B cell (primary cell): ENCODE measurements around the gene RICTOR.

Source experiments
- EZH2 ChIP-seq: IDR thresholded peaks from 2 replicates; pipeline ENCODE4 v1.6.1; 2012; ENCODE audit warnings: borderline replicate concordance, low read depth, mild to moderate bottlenecking, moderate library complexity, low read length; ENCODE audit not compliant: insufficient read depth, poor library complexity, severe bottlenecking
- TF ChIP-seq, protein P1 (sequence below): fragments of 200-600 bp; IDR thresholded peaks from one replicate; pipeline ENCODE4 v1.8.0; 2022; ENCODE audit warnings: antibody characterized with exemption, mild to moderate bottlenecking

DNA sequence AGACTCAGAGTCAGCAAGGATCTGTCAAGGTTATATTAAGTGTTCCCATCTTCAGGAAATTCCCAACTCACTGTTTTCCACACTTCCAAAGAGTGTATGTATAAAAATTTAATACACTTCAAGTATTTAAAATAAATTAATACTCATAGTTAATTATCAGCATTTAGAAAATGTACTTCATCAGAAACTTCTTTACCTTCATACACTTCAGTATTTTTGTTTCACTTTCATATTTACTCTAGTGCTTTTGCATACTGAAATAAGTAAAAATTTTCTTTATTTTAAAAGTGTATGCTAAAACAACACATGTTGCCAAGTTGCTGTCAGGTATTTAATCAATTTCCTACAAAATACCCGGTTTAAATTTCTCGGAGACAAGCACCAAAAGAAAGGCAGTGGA, 16.5 kb downstream of the RICTOR start:
- no peak for TF ChIP-seq EZH2
- TF ChIP-seq, protein P1, sequence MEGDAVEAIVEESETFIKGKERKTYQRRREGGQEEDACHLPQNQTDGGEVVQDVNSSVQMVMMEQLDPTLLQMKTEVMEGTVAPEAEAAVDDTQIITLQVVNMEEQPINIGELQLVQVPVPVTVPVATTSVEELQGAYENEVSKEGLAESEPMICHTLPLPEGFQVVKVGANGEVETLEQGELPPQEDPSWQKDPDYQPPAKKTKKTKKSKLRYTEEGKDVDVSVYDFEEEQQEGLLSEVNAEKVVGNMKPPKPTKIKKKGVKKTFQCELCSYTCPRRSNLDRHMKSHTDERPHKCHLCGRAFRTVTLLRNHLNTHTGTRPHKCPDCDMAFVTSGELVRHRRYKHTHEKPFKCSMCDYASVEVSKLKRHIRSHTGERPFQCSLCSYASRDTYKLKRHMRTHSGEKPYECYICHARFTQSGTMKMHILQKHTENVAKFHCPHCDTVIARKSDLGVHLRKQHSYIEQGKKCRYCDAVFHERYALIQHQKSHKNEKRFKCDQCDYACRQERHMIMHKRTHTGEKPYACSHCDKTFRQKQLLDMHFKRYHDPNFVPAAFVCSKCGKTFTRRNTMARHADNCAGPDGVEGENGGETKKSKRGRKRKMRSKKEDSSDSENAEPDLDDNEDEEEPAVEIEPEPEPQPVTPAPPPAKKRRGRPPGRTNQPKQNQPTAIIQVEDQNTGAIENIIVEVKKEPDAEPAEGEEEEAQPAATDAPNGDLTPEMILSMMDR: no peak
